C4-2B (cell line): Measurements from ENCODE around the gene EPB41L5.
"Not testable (repeated sequence)": the region's sequence is repeated elsewhere in the genome, so short reads cannot be mapped to it uniquely, and the experiment has no call there.

ENCODE experiments used
- H3K27ac ChIP-seq: fragments of 450-650 bp; 2 replicates; pipeline ENCODE4 v1.5.1; 2017
- ZFX ChIP-seq: fragments of 450-650 bp; IDR thresholded peaks from 2 replicates; pipeline ENCODE4 v1.6.1; 2017
- TF ChIP-seq, protein P1 (sequence below): fragments of 450-650 bp; conservative IDR thresholded peaks from 2 replicates; pipeline ENCODE4 v1.5.1; 2017; ENCODE audit warnings: mild to moderate bottlenecking

The EPB41L5 gene

DNA sequence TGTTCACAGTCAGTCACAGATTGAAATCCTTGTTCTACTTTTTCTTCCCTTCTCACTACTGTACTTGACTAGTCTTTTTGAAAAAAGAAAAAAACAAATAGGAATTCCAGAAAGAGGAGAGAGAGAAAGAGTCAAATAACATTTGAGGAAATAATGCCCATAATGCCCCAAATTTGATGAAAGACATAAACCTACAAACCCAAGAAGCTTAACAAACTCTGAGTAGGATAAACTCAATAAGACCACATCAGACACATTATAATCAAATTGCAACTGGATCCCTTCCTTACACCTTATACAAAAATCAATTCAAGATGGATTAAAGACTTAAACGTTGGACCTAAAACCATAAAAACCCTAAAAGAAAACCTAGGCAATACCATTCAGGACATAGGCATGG is 179.4 kb downstream of the EPB41L5 start:
- H3K27ac ChIP-seq: no peak overlapping the region
- TF ChIP-seq, protein P1, sequence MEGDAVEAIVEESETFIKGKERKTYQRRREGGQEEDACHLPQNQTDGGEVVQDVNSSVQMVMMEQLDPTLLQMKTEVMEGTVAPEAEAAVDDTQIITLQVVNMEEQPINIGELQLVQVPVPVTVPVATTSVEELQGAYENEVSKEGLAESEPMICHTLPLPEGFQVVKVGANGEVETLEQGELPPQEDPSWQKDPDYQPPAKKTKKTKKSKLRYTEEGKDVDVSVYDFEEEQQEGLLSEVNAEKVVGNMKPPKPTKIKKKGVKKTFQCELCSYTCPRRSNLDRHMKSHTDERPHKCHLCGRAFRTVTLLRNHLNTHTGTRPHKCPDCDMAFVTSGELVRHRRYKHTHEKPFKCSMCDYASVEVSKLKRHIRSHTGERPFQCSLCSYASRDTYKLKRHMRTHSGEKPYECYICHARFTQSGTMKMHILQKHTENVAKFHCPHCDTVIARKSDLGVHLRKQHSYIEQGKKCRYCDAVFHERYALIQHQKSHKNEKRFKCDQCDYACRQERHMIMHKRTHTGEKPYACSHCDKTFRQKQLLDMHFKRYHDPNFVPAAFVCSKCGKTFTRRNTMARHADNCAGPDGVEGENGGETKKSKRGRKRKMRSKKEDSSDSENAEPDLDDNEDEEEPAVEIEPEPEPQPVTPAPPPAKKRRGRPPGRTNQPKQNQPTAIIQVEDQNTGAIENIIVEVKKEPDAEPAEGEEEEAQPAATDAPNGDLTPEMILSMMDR: no peak
- TF ChIP-seq ZFX: no peak

DNA sequence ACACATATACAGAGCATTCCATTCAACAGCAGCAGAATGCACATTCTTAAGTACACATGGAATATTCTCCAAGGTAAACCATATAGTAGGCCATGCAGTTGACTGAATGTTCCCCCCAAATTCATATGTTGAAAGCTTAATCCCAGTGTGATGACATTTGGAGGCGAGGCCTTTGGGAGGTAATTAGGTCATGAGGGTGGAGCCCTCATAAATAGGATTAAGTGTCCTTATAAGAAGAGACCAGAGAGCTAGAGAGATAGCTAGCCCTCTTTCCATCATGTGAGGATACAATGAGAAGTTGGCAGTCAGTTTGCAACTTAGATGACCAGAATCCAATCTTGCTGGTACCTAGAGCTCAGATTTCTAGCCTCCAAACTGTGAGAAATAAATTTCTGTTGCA is 182.7 kb downstream of the EPB41L5 start:
- TF ChIP-seq, protein P1: no peak
- no peak for TF ChIP-seq ZFX

DNA sequence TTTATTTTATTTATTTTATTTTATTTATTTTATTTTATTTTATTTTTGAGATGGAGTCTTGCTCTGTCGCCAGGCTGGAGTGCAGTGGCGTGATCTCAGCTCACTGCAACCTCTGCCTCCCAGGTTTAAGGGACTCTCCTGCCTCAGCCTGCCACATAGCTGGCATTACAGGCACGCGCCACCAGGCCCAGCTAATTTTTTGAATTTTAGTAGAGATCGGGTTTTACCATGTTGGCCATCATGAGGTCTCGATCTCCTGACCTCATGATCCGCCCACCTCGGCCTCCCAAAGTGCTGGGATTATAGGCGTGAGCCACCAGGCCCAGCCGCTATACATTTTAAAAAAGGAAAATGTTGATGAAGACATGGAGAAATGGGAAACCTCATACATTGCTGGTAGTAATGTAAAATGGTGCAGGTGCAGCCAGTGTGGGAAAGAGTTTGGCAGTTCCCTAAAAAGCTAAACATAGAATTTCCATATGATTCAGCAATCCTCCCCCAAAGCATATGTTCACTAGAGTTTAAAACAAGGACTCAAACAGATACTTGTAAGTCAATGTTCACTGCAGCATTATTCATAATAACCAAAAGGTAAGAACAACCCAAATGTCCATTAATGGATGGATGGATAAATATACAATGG is 187.1 kb downstream of the EPB41L5 start:
- not testable (repeated sequence) for H3K27ac ChIP-seq

More for the DNA sequence above, 182.7 kb downstream of the EPB41L5 start:
- no peak overlapping the region for H3K27ac ChIP-seq

GRCh38 chr2:120203251-120204021 is 190.6 kb downstream of the EPB41L5 start:
- TF ChIP-seq, protein P1: no peak
- no peak for TF ChIP-seq ZFX

GRCh38 chr2:120204022-120204405 is 191.1 kb downstream of the EPB41L5 start:
- H3K27ac ChIP-seq: no peak overlapping the region
- TF ChIP-seq ZFX: no peak
- TF ChIP-seq, protein P1: peak; percentile 34

More at GRCh38 chr2:120203251-120204021, 190.6 kb downstream of the EPB41L5 start:
- H3K27ac ChIP-seq: no peak overlapping the region

- no peak overlapping the region for H3K27ac ChIP-seq
- TF ChIP-seq ZFX: no peak
- TF ChIP-seq, protein P1: no peak
These were observed 191.5 kb downstream of the EPB41L5 start for GRCh38 chr2:120204417-120204816.

- no peak overlapping the region for H3K27ac ChIP-seq
- TF ChIP-seq, protein P1: no peak
- no peak for TF ChIP-seq ZFX
These were observed 192.2 kb downstream of the EPB41L5 start for GRCh38 chr2:120204945-120205670.
